Measurements from ENCODE around the gene WFS1.

WFS1 gene, protein sequence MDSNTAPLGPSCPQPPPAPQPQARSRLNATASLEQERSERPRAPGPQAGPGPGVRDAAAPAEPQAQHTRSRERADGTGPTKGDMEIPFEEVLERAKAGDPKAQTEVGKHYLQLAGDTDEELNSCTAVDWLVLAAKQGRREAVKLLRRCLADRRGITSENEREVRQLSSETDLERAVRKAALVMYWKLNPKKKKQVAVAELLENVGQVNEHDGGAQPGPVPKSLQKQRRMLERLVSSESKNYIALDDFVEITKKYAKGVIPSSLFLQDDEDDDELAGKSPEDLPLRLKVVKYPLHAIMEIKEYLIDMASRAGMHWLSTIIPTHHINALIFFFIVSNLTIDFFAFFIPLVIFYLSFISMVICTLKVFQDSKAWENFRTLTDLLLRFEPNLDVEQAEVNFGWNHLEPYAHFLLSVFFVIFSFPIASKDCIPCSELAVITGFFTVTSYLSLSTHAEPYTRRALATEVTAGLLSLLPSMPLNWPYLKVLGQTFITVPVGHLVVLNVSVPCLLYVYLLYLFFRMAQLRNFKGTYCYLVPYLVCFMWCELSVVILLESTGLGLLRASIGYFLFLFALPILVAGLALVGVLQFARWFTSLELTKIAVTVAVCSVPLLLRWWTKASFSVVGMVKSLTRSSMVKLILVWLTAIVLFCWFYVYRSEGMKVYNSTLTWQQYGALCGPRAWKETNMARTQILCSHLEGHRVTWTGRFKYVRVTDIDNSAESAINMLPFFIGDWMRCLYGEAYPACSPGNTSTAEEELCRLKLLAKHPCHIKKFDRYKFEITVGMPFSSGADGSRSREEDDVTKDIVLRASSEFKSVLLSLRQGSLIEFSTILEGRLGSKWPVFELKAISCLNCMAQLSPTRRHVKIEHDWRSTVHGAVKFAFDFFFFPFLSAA

DNA sequence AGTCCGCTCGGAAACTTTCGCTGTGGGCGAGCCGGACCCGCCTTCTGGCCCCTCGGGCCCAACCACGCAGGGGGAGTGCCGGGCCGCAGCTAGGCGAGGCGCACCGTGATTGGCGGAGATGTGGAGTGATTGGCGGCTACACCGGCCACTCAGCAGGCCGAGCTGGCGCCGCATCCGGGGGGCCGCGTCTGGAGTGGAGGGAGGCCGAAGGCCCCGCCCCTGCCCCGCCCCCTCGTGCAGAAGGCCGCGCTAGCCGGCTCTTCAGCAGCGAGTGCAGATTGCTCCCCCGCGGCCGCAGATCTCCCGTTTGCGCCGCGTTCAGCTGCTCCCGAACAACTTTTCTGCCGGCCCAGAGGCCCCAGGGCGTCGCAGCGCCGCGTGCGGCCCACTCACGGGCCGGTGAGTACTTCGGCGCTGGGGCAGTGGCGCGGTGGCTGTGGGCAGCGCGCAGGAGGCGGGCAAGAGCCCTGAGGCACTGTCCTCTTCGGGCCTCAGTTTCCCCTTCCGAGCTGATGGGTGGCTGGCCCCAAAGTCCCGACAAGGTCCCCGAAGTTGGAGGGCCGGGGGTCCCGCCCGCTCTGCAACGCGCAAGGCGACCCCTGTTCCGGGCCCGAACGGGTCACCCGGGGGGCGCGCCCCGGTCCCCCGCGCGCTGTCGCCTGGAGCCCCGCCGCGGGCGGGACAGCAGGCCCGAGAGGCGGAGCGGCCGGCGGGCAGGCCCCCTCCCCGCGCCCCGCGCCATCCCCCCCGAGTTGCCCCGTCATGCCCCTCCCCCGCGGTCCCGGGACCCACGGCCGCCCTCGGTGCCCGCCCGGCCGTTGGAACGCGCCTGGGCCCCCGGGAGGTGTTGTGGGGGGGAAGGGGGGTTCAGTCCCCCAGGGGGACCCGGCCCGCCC lies at the start of gene WFS1:
WFS1 (plus strand) TSS at position 235 of the 896 bp plus-strand sequence. CDS start 7,606 bp downstream, outside the sequence.
- DNase-seq, result peak; percentile 96

DNA sequence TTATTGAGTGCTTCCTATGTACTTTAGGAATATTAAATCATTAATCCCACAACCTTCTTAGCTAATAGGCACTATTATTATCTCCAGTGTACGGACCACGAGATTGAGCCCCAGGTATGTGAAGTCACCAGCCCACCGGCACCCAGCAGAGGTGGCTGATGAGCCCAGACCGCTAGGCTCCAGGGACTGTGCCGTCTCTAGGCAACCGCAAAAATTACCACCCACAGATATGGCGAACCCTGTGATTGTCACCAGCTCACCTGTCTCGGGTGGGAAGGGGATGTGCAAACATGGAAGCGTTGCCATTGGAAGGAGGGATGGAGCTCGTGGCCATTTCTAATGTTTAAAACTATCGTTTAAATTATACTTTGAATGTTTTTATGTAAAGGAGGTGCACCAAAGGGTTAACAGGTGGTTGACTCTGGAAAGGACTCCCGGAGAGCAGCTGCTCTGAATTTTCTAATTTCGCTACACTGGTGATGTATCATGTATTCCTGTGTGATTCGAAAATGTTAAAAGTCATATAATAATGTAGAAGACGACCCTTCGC lies 48.3 kb upstream of the WFS1 start:
- no peak for DNase-seq

DNA sequence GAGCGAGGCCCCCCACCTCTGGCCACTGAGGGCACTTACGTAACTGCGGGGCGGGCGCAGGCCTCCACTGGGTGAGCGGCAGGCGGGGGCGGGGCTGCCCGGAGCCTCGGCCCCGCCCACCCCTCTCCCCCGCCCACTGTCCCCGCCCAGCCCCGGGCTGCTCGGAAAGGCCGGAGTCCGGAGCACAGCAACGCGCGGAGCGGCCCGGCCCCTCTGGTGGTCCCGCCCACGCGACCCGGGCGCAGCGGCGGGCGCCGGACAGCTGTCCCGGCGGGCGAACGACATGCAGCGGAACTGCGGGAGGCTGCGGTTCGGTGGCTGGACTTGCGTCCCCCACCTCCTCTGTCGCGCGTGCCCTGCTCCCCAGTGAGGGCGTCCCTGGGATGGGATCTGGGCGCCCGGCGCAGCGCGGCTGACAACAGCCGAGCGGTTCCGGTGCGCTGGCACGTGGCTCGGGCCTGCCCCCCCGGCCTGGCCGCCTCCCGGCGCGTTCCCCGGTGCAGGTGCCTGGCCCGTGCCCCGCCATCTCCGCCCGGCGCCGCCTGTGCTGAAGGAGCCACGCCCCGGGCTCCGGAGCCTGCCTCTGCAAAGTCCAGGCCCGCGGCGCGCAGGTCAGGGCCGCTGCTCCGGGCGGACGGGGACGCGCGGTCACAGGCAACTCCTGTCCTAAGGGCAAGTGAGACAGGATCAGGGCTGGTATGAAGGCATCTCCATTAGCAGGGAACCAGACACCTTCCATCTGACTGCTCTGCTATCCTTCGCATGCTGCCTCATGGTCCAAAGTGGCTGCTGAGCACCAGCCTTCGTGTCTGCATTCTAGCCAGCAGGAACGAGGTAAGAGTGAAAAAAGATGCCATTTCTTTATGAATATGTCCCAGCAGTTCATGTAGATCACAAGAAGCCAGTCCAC lies 47.5 kb upstream of the WFS1 start:
- peak; percentile 4 for DNase-seq

DNA sequence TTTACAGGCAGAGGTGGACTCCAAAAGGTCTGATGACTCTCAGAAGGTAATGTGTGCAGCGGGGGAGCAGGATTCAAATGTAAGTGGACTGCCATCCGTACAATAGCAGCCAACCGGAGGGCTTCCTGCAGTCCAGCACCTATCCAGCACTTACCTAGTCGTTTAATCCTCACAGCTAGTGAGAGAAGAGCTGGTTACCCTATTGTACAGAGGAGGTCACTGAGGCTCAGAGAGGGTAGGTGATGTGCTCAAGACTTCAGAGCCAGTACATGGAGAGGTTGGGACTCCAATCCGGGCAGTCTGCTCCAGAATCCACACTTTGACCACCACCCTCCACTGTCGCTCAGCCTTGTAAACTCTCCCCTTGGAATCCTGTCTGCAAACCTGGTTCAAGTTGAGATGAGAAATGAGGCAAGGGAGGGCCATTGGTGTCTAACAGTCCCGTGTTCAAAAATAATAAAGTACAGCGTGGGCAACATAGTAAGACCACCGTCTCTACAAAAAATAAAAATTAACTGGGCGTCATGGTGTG lies 46.8 kb upstream of the WFS1 start:
- DNase-seq, result no peak

DNA sequence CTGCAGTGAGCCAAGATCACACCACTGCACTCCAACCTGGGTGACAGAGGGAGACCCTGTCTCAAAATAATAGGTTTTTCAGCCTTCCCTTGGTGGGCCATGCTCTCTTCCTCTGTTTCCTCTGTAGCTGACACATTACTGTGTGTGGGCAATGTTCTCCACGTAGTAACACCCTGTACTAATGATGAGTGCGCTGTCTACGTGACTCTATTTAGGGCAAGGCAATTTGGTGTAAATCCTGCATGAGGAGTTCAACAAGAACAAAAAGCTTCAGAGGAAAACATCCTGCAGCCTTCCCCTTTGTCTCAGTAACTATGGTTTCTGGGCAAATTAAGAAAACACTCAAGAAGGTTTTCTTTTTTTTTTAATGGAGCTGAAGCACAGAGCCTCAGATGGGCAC lies 44.9 kb upstream of the WFS1 start:
- no peak for DNase-seq

DNA sequence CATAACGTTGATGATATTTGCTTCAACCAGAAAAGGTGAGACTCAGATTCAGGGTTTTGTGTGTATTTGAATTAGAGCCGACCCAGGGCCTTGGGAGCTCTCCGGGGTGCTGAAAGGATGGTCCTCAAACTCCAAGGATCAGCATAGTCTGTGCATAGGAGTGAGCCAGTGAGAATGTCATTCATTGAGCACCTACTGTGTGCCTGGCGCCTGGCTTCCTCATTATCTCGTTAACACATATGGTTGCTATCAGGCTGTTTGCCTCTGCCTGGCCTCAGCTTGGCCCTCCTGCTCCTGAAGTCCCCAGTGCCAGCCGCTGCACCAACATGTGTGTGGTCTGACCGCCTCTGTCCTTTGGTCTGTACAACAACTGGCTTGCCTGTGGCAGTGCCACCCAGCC lies 44.2 kb upstream of the WFS1 start:
- DNase-seq, result no peak

DNA sequence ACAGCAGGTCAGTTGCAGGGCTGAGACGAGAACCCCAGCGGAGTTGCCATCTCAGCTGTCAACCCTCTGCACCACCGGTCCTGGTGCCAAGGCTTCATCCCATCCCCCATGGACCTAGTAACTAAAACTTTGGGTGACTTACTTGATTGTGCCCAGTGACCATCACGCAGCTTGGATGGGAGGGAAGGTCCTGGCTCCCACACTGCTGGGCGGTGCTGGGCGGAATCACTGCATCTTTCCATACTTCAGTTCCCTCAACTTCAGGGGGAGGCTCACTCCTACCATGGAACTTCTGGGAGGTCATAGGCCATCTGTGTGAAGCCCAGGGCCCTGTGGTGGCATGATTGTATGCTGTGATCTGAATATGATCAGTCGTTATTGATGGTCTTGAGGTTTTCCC lies 43.1 kb upstream of the WFS1 start:
- DNase-seq, result no peak

DNA sequence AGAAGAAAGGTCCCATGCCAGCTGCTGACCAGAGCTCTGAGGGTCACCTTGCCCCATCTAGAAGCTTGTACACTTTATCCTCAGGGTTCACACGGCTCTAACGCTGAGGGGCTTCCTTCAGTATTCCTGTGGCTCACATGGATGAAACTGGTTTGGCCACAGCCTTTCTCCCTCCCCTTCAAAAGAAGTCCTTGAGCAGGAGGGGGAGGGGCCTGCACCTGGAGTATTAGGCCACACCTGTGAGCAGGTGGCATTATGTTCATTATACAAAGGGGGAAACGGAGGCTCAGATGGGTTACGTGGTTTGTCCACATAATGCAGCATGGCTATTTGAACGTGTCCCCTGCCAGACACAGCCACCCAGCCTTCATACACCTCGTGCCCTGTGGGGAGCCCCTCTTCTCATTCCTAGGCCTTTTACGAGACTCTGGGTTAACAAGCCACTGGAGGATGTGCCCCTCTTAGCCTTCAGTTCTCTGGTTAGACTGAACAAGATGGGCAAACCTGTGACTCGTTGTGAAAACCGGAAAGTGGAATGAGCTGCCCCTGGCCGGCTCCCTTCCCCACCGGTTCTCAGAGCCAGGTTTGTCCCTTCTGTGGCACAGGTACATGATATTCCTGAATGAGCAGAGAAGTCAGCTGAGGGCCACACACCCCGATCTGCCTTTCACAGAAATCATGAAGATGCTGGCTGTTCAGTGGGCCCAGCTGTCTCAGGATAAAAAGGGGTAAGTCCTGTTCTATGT lies 42.1 kb upstream of the WFS1 start:
- no peak for DNase-seq

DNA sequence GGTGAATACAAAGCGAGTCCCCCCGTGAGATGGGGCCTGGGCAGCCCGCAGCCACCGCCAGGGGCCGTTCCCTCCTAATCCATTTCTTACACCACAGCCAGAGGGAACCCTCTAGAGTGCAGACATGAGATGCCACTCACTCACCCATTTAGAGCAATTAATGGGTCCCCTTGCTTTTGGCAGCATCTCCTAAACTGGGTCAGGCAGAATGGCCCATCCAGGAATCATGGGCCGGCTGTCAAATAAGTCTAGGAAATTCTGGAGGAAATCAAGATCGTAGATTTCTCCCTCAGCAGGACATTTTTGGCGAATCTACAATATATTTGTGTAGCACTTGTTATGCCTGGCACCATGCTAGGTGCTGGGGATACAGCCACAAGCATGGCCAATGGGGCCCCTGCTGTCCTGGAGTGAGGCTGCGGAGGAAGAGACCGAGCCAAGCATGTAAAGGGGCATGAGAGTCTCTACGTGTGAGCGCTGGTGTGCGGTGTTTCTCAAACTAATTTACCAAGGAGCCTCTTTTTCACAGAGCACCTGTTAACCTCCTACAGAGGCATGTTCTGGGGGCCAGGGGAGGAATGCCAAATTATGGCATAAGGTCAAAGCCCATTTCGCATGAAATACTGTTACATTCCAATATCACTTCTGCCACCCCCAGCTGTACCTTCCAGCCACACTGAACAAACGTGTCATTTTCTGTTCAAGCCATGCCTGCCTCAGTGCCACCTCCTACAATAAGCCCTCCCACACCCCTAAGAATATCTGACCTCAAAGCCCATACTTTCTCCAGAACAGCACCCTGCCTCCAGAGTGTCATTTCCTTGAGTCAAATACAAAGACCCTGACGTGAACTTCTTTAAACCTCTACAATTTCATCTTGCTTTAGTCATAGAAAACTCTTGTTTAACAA lies 41.2 kb upstream of the WFS1 start:
- DNase-seq, result no peak

DNA sequence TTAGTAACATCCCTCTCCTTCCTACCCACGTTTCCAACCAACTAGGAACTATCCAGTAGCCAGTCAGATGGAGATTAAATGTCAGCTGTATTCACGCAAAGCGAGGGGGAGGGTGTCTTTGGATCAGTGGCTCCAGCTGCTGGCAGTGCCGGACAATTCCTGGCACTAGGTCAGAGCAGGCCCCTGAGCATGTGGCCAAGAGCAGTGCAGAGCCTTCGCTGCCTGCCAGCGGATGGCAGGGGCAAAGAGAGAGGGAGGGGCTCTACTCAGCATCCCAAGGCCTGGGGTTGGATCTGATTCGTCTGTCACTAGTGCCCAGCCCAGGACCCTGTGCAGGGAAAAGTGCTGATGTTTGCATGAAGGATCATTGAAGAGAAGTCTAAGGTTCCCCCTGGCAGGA lies 40.6 kb upstream of the WFS1 start:
- DNase-seq, result no peak

DNA sequence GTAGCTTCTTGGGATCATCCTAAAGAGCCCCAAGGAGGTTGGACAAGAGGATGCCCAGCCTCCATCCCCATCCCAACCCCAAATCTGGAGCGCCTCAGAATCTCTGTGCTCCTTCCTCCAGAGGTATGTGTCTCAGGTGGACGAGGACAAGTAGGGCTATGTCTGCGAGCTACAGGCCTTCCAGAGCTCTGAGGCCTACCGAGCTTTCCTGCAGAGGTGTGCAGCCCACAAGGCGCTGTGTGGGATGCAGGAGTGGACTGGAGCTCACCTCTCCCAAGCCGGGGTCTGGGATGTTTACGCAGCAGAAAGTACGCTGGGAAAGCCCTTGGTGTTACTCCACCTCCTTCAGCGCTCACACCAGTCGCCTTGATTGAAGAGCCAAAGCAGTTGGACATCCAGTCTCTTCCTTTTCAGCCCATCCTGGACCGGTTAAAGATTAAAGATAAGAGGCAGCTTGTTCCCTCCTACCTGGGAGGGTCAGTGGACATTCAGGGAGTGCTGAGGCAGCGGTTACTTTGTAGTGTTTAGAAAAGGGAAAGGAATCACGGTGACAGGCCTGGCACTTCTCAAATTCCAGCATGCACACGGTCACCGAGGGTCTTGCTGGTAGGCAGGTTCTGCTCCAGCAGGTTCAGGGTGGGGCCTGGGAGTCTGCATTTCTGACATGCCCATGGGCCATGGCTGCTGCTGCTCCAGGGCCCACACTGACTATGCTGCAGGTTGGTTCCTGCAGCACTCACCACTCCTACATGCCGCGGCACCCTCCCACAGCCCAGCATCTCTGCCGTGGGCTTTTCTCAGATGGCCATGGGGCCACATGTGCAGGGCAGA lies 39.8 kb upstream of the WFS1 start:
- DNase-seq, result no peak

DNA sequence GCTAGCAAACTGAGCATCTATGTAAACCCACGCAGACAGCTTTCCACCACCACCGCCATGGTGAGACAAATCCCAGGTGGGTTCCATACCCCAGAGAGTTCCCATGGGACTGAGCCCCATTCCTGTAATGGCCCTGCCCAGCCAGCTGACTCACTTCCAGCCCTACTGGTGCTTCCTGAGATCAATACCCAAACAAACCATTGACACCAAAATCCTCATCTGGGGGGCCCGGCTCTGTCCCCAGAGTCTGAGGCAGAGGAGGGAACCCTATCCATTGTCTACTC lies 39.2 kb upstream of the WFS1 start:
- no peak for DNase-seq

DNA sequence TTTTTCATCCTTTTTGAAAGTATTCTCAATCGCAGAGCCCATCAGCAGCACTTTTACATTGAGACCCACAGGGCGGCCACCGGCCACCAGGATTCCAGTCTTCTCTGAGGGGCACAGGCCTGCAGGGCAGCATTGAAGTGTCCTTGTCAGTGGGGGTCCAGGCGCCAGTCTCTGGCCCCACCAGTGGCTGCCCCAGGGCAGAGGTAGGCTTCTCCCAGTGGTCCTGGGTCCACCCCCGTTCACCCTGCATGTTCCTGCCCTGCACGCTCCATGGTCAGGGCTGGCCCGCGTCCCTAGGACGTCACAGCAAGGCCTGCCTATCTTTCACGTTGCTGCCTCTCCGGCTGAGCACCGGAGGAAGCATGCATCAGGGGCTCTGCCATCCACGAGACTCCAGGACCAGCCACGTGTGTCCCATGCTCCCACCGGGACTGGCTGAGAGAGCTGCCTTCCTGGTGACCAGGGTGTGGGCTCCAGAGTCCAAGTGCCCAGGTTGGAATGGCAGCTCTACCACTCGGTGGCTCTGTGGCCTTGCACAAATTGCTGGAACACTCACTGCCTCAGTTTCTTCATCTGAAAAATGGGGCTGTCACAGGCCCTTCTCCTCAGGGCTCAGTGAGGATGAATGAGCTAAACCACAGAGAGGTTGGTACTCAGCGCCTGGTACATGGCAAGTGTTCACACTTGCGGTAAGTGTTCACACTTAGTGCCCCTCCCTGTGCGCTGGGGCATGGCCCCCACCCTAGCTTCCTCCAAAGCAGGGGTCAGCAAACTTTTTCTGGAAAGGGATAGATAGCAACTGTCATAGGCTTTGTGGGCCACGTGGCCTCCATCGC lies 38.6 kb upstream of the WFS1 start:
- no peak for DNase-seq

DNA sequence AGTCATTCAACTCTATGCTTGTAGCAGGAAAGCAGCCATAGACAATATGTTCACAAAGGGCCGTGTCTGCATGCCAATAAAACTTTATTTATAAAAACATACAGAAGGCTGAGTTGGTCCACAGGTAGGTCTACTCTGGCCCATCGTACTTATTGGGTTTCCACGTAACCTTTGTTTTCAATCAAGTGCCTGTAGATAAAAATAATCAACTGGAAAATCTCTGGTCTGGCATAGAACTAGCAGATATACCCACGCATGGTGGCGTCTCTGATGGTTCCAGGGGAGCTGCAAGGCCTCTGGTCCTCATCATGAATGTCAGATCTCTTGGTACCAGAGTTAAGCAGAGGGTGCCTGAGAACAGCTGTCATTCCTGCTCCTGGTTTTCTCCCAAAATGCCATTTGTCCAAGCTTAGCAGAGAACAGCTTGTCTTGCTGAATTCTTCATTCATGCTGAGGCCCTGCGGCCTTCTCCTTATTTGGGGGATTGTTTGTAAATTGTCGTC lies 37.9 kb upstream of the WFS1 start:
- no peak for DNase-seq

DNA sequence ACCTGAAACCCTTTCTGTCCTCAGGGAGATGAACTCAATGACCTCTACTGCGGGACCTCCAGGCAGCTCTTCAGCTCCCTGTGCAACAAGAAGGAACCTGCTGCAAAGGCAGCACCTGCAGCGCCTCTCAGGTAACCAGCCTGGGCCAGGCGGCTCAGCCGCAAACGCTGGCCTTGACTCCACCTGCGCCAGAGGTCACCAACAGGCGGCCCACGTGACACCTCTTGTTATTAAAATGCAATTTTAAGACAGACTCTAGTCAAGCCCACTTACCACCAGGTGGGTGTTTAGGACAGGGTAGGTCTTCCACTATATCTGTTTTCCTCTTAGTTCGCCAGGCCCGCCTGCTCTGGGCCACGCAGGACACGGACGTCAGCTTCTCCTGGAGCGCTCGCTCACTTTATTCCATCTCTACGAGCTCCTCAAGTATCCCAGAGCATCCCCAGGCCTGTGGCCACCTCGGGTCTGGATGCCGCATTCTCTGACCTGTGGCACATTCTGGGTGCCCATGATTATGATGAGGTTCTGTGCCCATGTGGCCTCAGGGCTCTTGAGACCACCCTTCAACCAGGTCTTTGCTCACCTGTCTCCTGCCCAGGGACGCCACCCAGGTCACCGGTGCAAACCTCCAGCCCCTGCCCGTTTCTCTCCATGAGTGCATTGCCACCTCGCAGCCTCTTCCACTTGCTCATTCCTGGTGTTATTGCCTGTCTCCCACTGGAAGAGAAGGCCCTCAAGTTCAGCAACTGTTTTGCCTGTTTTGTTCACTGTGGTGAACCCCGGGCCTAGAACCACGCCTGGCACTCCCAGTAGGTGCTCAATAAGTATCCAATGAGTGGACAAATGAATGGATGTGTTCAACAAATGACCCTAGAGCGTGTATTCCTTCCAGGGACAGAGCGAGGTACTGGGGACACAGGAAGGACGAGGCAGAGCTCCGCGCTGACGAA lies 36.5 kb upstream of the WFS1 start:
- no peak for DNase-seq

DNA sequence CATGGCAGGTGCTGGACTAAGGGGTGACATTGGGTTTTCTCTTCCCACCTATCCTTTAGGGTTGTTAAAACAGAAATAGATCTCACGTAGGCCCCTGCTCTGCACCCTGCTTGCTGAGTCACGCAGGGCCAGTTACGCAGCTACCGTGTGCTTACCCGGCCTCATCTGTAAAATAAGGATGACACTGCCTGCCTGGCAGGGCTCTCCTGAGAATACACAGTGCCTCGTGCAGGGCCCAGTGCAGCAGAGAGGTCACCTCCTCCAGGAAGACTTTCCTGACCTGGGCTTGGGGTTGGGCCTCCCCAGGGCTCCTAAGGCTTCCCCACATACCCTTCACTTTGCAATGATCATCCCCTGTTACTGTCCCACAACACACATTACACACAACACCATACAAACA lies 35.7 kb upstream of the WFS1 start:
- no peak for DNase-seq
